Loucy (cell line): Measurements from ENCODE around the gene SNORC.

Experiments used
- H2AFZ ChIP-seq: fragments of 200-600 bp; sonication (generic); 2 replicates; pipeline ENCODE4 v1.6.0; 2016; ENCODE audit warnings: antibody characterized with exemption, mild to moderate bottlenecking, low read length, moderate library complexity
- H3F3A ChIP-seq: fragments of 200-600 bp; 2 replicates; pipeline ENCODE4 v1.6.0; 2016; ENCODE audit warnings: antibody characterized with exemption, low read depth, mild to moderate bottlenecking
- H3K27me3 ChIP-seq: fragments of 200-600 bp; sonication (generic); 2 replicates; pipeline ENCODE4 v1.6.1; 2014; ENCODE audit warnings: low read length, mild to moderate bottlenecking; ENCODE audit not compliant: insufficient read depth, poor library complexity, severe bottlenecking
- H3K36me3 ChIP-seq: fragments of 200-600 bp; sonication (generic); 2 replicates; pipeline ENCODE4 v1.6.1; 2016; ENCODE audit warnings: low read length; ENCODE audit not compliant: insufficient read depth
- H3K4me1 ChIP-seq: fragments of 200-600 bp; sonication (generic); 2 replicates; pipeline ENCODE4 v1.5.1; 2014; ENCODE audit warnings: low read length, mild to moderate bottlenecking; ENCODE audit not compliant: insufficient read depth, poor library complexity, severe bottlenecking
- H3K4me2 ChIP-seq: fragments of 200-600 bp; sonication (generic); 2 replicates; pipeline ENCODE4 v1.6.0; 2014; ENCODE audit warnings: antibody characterized with exemption, low read length, low read depth, mild to moderate bottlenecking; ENCODE audit not compliant: poor library complexity, severe bottlenecking
- H3K4me3 ChIP-seq: fragments of 200-600 bp; sonication (generic); 2 replicates; pipeline ENCODE4 v1.5.1; 2014; ENCODE audit warnings: low read length, mild to moderate bottlenecking, mixed read lengths; ENCODE audit not compliant: poor library complexity, severe bottlenecking
- H3K79me2 ChIP-seq: fragments of 200-600 bp; sonication (generic); 2 replicates; pipeline ENCODE4 v1.6.1; 2014; ENCODE audit warnings: low read length; ENCODE audit not compliant: insufficient read depth
- H3K9ac ChIP-seq: fragments of 200-600 bp; sonication (generic); 2 replicates; pipeline ENCODE4 v1.6.0; 2014; ENCODE audit warnings: mild to moderate bottlenecking, low read depth, low read length, moderate library complexity; ENCODE audit not compliant: poor library complexity, severe bottlenecking
- H3K9me2 ChIP-seq: fragments of 200-600 bp; sonication (generic); replicated peaks from 2 replicates; pipeline ENCODE4 v1.6.1; 2016; ENCODE audit warnings: low read depth, low read length, mixed read lengths
- H3K9me3 ChIP-seq: fragments of 200-600 bp; sonication (generic); 2 replicates; pipeline ENCODE4 v1.6.1; 2014; ENCODE audit warnings: mild to moderate bottlenecking, antibody characterized with exemption, low read length, low read depth; ENCODE audit not compliant: insufficient read depth
- H4K20me1 ChIP-seq: fragments of 200-600 bp; sonication (generic); 2 replicates; pipeline ENCODE4 v1.6.0; 2014; ENCODE audit warnings: antibody characterized with exemption, low read length, mild to moderate bottlenecking; ENCODE audit not compliant: insufficient read depth, poor library complexity, severe bottlenecking
- CTCF ChIP-seq: fragments of 200-600 bp; sonication (generic); conservative IDR thresholded peaks from 2 replicates; pipeline ENCODE4 v1.5.1; 2014; ENCODE audit warnings: mild to moderate bottlenecking, antibody characterized with exemption, low read length
- EZH2phosphoT487 ChIP-seq: fragments of 200-600 bp; IDR thresholded peaks from 2 replicates; pipeline ENCODE4 v1.6.1; 2018; ENCODE audit warnings: antibody characterized with exemption, mild to moderate bottlenecking, moderate library complexity, borderline replicate concordance

Gene SNORC

DNA sequence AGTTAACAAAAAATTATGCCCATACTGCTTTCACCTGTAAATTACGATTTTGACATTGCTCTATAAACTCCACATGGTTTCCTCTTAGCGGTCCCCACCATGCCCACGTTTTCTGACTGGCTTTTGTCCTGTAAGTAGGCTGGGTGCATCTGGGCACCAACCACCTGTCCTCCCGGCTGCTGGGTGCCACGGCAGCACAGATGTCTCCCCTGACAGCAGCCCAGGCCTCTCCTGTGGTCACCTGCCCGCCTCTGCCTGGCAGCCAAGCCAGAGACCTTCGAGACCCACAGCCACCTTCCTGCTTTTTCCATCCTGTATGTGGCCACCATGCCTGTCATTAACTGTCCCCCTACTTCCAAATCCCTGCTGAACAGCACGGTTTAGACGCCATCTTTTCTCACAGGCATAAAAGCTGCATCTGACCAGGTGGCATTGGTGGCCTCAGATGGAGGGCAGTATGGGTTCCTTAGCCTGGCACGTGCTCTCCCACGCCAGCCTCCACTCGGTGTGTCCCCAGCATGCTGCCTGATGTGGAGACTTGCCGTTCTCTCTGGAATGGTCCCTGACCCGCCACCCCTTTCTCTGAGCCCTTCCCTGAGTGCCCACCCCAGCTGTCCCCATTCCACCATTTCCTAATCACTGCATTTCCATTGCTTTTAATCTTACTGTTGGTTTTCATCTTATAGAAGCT lies 18.9 kb downstream of the SNORC start:
- Histone ChIP-seq H3K4me2 (no peak overlapping the region), H3K36me3 (no peaks in the 10 kb centered on the region), H3K9me3 (no peaks in the 10 kb centered on the region), H2AFZ (peak overlapping the region; percentile 30; the same call in 1 of the 2 replicates), H3K79me2 (no peaks in the 10 kb centered on the region), H3K4me3 (no peak overlapping the region), H4K20me1 (no peaks in the 10 kb centered on the region), H3K27me3 (no peaks in the 10 kb centered on the region), H3K4me1 (peaks cover 4% of the 10 kb centered on the region), H3F3A (no peaks in the 10 kb centered on the region), H3K9me2 (no peaks in the 10 kb centered on the region), H3K9ac (no peak overlapping the region)
- TF ChIP-seq CTCF (no peak), EZH2phosphoT487 (no peak)

- Histone ChIP-seq H3K9ac (no peak overlapping the region), H3K36me3 (no peaks in the 10 kb centered on the region), H2AFZ (no peak overlapping the region), H3K9me2 (no peaks in the 10 kb centered on the region), H3K9me3 (no peaks in the 10 kb centered on the region), H3K4me1 (peaks cover 4% of the 10 kb centered on the region), H3F3A (no peaks in the 10 kb centered on the region), H4K20me1 (no peaks in the 10 kb centered on the region), H3K4me3 (no peak overlapping the region), H3K79me2 (no peaks in the 10 kb centered on the region), H3K27me3 (no peaks in the 10 kb centered on the region), H3K4me2 (no peak overlapping the region)
- TF ChIP-seq CTCF = no peak
- TF ChIP-seq EZH2phosphoT487 = no peak
Measured at GRCh38 chr2:232889876-232890401, 19.9 kb downstream of the SNORC start.

DNA sequence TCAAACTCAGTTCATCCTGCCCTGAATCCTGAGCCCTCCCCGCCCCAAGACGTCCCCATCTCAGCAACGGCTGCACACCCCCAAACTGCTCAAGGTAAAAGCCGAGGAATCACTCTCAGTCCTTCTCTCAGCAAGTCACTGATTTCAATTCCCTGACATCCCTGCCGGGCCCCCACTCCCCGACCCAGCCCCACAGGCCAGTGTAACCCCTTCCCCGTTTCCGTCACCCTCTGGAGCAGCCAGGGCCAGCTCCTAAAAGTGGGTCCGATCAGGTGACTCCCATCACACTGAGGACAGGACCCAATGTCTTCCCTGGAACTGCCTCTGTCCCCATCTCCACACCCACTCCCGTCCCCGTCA lies 20.5 kb downstream of the SNORC start:
- Histone ChIP-seq H3K9ac (no peak overlapping the region), H3K27me3 (no peaks in the 10 kb centered on the region), H3F3A (no peaks in the 10 kb centered on the region), H3K36me3 (no peaks in the 10 kb centered on the region), H3K79me2 (no peaks in the 10 kb centered on the region), H3K9me2 (no peaks in the 10 kb centered on the region), H3K4me3 (no peak overlapping the region), H3K4me1 (peaks cover 4% of the 10 kb centered on the region), H2AFZ (peak overlapping the region; percentile 68), H3K4me2 (no peak overlapping the region), H3K9me3 (no peaks in the 10 kb centered on the region), H4K20me1 (no peaks in the 10 kb centered on the region)
- TF ChIP-seq CTCF = no peak
- no peak for TF ChIP-seq EZH2phosphoT487
